GM21381 (cell line): ENCODE results near the gene COMMD1.
"Not testable (repeated sequence)": the region's sequence is repeated elsewhere in the genome, so short reads cannot be mapped to it uniquely, and the experiment has no call there.

ENCODE experiments used
- ATAC-seq: cut with Tn5 transposase; IDR thresholded peaks from one replicate; pipeline ENCODE4 v1.9.1; 2021; ENCODE audit warnings: mild to moderate bottlenecking, moderate library complexity; ENCODE audit not compliant: unreplicated experiment

COMMD1 gene

DNA sequence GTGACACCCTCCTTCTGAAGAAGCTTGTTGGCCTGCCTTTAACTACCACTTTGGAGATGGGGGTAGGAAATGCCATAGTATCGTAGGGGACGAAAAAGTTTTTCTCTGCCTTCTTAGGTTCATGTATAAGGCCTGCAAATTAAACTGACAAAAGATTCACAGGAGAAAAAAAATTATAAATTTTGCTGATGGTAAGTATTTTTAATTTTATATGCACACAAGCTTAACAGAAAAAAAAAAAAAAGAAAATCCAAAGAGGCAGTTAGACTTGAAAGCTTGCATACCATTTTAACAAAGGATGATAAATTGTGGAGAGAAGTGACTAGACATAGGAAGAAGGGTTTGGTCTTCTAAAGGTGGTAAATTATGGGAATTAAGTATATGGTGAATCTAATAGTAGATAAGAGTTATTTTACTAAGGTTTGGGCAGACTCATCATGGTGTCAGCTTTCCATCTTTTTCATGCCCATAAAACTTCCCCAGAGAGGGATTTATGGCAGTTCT, 227.9 kb downstream of the COMMD1 start:
- no peak for ATAC-seq

DNA sequence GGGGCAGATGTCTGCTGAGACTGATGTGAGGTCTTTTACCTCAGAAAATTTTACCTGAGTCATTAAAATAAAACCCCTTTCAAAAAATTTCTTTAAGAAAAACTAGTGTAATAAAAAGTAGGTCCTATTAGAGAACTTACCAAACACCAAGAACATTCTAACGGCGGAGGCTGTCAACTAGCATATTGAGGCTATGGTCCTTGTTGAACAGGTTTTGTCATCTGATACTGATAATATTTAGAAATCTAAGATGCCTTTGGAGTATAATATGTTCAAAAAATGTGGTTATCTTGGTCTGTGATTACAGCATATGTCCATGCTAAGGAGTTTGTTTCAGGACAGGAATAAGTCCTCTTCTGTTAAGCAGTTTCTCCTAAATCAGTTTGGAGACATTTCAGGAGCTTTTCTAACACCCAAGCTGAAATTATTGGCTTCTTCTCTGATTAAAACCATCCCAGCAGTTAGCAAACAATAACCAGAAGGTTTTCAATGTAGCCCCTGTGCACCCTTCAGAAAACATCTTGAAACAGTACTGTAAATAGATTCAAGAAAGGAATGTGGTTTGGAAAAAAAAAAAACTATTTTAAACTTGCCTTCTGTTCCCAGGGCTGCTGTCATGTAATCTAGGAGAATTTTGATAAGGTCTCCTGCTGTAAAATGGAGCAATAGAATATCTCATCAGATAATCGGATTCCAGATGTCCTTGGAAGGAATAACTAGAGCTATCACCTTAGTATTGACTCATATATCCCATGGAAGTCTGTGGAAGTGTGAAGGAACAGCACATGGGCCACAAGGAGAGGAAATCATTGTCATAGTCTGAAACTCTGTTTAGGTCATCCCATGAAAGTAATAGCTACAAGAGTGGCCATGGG, 231.7 kb downstream of the COMMD1 start:
- no peak for ATAC-seq

DNA sequence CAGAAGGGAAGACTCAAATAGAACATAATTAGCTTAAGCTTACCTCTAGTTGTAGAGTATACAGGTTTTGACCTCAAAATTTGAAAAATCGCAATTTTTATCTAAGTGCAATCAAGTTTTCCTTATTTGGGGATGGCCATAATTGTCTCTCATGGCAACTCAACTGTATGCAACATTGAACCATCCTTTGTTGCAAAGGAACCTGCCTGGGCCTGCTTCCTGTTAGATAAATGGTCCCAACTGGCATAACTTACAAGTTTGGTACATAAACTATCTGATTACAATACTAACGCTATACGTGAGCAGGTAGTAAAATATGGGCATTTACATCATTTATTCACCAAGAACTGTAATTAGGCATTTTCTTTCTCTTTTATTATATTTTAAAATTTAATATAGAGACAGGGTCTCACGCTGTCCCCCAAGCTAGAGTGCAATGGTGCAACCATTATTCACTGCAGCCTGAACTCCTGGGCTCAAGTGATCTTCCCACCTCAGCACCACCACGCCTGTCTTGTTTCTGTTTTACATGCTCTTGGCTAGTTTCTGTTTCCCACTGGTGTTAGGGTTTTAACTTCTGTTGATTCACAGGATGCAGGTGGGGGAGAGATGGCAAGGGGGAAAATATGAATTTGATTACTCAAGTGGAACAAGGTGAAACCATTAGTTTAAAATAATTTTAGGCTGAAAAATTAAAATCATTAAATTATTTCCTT, 235.1 kb downstream of the COMMD1 start:
- peak; percentile 55 for ATAC-seq

DNA sequence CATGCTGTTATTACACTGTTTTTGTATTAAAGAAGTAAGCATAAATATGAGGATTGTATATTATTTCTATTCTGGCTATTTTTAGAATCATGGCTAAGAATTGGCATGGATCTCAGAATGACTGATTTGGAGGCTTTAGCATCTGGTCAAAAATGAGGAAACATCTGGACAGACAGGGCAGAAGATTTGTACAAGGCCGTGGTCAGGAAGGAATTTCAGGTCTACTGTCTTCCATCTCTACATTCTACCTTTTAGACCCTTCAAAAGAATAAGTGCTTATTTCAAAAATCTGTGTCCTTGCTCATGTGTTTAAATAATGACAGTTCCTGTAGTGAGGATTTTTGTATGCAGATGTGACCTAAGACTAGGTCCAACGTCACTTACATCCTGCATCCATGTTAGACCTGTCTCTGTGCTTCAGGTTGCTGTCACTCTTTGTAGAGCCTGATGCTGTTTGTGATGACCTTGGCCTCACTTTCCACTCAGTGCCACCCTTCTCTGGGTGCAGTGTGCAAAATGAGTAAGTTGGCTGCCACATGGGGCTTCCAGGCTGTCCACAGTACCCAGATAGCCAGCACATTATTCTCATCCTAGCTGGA, 235.8 kb downstream of the COMMD1 start:
- ATAC-seq: no peak

DNA sequence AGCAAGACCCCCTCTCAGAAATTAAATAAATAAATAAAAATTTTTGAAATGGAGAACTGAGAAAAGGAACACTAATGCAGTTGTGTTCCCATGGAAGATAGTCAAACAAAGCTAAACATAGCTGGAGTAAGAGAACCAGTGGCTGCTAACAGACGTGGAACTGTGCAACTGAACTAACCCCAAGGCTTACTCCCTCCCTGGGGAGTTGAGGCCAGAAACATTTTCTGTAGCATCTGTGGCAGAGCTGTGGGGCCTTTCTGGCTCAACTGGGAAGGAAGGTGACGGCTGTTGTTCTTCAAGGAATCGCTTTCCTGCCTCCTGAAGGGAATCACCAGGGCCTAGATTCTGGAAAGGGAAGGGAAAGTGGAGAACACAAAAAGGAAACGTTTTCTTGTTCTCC, 236.6 kb downstream of the COMMD1 start:
- ATAC-seq: no peak

DNA sequence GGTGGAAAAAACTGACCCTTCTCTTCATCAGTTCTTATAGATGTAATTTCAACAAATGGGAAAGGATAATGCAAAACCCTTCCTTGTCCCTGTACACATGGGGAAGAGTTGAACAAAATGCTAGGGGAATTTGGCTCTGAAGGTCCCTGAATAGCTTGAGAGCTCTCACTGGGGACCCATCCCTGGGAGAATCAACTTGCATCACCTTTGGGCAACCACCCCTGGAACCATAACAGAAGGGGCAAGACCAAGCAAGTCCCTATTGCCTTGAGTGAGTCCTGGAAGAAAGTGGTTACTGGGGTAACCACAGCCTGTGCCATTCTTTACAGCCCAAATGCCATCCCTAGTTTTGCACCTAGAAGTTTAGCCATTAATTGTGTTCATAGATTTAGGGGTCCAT, 238.2 kb downstream of the COMMD1 start:
- no peak for ATAC-seq

DNA sequence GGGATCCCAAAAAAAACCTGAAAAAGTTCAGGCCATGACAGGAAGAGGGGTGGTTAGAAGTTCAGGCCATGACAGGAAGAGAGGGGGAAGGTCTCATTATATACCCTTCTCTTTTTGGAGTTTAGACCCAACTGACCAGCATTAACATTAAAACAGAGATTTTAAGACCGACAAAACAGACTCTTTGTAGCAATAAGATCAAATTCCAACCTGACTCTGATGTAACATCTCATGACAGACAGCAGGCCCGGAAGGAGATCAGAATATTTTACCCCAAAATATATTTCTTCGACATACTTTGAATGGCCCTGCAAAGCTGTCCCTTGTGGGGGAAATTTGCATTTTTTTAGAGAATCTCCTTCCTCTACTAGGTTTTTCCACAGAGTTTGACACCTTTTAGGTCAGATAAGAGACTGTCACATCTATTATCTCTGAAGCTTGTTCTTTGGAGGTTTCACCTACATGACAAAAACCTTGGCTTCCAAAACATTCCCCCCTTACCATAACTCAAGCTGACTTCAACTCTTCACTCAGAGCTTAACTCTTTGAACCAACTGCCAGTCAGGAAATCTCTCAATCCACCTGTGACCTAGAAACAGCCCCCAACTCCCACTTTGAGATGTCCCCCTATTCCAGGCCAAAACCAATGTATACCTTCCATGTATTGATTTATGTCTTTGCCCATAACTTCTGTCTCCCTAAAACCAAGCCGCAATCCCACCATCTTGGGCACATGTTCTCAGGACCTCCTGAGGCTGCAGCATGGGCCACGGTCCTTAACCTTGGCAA, 239.4 kb downstream of the COMMD1 start:
- ATAC-seq: no peak

DNA sequence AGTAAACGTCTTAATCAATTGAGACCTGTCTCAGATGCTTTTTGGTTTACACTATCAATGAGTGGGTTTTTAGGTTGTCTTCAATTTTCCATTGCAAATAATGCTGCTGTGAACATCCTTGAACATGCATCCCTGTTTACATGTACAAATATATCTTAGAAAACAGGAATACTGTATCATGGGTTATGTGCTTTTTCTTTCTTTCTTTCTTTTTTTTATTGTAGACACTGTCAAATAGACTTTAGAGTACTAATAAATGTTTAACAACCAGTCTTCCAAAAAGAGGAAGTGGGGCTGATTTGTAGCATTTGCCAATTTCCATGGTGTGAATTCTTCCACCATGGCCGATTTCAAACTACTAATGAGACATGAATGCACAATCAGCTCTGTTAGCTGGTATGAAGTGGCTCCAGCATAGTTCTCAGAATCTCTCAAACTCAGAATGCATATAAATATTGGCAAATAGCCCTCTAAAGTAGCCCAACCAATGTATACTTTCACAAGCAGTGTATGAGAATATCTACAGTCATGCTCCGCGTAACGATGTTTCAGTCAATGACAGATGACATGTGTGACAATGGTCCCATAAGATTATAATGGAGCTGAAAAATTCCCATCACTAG, 240.1 kb downstream of the COMMD1 start:
- ATAC-seq: peak; percentile 34

DNA sequence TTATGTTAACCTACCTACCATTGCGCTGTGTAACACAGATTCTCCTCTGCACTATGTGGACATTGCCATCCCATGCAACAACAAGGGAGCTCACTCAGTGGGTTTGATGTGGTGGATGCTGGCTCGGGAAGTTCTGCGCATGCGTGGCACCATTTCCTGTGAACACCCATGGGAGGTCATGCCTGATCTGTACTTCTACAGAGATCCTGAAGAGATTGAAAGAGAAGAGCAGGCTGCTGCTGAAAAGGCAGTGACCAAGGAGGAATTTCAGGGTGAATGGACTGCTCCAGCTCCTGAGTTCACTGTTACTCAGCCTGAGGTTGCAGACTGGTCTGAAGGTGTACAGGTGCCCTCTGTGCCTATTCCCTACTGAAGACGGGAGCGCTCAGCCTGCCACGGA, 241.3 kb downstream of the COMMD1 start:
- not testable (repeated sequence) for ATAC-seq

DNA sequence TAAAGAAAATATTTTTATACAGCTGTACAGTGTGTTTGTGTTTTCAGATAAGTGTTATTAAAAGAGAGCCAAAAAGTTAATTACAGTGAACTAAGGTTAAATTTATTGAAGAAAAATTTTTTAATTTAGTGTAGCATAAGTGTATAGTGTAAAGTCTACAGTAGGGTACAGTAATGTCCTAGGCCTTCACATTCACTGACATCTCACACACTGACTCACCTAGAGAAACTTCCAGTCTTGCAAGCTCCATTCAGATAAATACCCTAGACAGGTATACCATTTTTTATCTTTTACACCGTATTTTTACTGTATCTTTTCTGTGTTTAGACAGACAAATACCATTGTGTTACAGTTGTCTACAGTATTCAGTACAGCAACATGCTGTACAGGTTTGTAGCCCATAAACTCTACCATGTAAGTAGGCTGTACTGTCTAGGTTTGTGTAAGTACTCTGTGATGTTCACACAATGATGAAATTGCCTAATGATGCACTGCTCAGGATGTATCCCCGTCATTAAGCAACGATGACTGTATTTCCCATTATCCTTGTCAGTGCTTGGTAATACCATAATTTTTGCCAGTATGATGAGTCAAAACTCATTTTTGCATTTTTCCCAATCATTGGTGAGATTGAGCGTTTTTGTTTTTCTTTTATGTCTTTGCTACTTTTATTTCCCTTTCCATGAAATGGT, 242.3 kb downstream of the COMMD1 start:
- ATAC-seq: no peak

DNA sequence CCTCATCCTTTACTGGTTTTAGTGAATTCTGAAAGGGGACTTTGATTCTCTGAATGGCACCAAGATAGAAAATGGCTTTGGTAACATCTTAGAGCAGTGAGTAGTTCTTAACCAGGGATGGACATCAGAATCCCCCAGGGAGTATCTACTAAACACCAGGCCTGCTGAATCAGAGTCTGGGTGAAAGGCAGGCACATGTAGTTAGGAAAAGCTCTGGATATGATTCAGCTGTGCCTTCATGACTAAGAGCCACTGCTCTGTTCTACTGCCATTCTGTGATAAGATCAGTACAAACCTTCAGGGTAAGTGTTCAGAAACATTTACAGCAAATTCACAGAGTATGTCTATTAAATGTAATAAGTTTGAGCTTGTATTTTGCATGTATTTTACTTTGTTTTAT, 244.2 kb downstream of the COMMD1 start:
- no peak for ATAC-seq

DNA sequence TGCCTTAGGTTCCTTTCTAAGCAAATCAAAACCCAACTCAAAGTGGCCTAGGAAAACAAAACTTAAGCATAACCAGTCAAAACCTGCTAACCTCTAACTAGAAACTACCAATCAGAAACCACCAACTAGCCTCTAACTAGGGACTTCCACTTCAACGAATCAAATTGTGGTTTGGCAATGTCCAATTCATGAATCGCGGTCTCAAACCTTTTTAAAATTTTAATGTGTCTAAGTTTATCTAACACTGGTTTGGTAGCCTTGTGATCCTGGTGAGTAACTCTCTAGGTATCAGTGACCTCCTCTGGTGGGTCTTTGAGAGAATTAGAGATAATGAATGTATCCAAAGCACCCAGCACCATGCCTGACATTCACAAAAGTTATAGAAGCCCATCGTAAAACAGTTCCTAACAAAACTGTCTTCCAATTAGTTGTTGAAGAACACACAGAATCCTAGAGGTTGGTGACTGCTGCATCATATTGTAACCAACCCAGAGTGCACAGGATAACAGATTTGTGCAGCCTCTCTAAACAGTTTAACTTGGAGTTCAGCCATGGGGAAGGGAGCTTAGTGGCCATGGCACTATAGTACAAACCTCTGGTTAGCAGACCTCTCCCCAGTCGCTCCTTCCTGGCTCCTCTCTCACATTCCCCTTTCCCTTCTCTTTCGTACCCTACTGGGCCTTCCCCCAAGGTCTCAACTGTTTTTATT, 245.3 kb downstream of the COMMD1 start:
- no peak for ATAC-seq

DNA sequence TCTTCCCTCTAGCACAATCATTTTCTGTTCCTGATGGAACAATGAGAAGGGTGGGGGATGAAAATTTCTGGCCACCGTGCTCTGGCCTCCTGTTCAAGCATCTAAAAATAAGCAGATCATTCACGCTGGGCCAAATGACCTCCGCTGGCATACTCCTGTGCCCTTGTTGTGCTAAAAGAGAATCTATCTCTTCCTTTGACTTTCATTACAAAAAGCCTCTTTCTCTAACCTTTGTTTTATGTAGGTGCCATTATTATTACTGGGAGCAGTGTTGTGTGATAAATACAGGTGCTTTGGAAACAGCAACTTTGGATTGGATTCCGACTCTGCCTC, 245.8 kb downstream of the COMMD1 start:
- no peak for ATAC-seq

DNA sequence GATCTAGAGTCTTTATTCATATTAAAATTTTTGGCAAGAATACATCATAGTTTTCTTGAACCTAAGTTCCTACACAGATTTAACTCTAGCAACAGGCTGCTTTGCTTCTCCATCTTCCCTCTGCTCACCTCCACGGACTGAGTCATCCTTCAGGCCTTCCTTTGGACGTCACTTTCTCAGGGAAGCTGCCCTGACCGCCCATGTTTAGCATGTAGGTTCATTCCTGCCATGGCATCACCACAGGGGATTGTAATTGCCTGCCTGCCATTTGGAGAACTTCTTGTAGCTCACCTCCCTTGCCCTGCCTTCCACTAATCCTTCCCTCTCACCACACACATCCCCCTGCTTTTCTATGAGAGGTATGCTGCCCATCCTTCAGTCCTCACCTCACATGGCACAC, 246.5 kb downstream of the COMMD1 start:
- ATAC-seq: no peak

DNA sequence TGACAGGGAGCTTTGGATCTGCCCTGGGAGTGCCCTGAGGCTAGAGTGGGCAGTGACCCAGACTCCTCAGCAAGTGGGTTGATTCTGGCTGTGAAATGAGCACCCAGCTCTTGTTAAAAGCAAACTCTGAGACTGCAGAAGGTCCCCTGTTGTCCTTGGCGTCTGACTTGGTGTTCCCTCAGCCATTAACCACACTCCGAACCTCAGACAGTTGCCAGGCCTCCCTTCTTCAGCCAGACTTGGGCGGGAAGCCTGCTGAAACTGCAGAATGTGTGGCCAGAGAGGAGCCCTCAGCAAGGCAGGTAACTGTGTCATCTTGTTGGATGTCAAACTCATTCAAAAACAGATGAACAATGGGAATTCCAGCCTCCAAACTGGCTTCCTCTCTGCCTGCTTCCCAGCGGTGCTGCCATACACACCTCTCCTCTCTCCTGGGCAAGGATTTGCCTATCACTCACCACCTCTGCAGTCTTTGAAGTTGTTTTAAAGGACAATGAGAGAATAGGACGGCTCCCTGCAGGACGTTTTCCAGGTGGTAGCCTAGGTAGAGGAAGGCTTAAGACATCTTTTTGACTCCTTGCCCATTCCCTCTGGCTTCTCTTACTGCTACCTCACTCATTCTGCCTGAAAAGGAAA, 251.5 kb downstream of the COMMD1 start:
- ATAC-seq: no peak

DNA sequence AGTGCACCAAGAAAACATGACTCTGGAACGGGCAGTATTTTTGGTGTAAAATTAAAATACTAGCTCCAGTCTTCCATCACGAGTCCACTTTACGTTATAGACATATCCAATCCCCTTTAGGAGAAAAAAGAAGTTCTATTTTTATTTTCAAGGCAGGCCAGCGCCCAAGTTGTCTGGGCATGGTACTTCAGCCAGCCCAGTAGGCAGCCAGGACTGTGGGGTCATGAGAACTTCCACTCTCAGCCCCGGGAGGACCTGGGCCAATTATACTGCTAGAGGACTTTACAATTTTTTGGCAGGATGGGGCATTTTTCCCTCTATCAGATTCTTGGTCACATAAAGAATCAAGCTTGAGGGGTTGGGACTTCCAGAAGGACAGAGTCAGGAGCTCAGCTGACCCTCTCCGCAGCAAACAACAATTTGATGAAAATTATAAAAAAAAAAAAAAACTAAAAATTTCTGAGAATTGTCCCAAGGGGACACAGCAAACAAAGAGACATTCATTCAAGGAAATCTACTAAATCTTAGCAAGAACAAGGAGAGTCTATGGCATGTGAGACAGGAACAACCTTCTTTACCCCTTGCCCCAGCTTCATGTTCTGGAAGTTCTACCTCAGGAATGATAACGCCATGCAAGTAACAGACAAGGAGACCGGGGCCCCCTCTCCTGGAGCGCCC, 253.1 kb downstream of the COMMD1 start:
- ATAC-seq: no peak

DNA sequence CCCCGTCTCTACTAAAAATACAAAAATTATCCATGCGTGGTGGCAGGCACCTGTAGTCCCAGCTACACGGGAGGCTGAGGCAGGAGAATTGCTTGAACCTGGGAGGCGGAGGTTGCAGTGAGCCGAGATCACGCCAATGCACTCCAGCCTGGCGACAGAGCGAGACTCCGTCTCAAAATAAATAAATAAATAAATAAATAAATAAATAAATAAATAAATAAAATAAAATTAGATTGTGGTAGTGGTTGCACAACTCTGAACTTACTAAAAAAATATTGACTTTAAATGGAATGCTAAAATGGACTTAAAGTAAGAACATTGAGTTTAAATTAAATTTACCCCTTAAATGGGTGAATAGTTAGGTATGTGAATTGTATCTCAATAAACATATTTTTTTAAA, 255.2 kb downstream of the COMMD1 start:
- ATAC-seq: not testable (repeated sequence)

DNA sequence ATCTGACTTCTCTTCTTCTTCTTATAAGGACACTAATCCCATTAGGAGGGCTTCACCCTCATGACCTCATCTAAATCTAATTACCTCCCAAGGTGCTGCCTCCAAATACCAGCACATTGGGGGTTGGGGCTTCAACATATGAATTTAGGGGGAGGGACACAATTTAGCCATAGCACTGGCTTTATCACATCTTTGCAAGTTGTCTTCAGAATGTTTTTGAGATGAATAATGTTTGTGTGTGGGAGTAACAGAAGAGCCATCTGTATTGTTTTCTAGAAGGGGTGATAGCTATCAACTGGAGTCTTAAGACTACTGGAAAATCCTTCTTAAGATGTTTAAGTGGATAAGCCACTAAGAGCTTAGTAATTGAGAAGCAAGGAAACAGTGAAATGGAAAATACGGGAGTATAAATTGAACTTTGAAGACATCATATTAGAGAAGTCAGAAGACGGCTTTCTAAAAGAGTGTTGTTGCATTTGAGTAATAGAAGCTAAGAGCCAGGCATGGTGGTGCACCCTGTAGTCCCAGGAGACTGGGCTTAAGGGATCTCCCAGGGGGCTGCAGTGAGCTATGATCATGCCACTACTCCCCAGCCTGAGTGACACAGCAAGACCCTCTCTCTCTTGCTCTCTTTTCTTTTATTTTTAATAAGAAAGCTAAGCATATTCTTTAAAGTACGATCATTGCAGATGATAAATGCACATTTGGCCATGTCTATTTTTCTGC, 257.8 kb downstream of the COMMD1 start:
- ATAC-seq: no peak
